Measurements from ENCODE around the gene IMMP2L.
"Not testable (repeated sequence)": the region's sequence is repeated elsewhere in the genome, so short reads cannot be mapped to it uniquely, and the experiment has no call there.

The IMMP2L gene

DNA sequence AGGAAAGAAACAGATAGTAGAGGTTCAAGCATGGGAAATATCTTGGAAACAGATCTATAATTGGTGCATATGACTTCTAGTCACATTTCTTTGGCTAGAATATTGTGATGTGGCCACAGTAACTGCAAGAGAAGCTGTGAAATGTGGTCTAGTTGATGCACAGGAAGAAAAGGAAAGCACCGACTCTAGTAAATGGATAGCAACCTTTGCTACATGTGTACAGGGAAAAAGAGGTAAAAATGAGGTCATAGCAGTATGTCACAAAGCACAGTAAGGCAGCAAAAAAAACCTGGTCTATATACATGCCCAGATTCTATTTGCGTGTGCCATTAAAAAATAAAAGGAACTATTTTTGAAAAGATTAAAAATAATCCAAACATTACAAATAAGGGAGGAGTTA lies 573.9 kb downstream of the IMMP2L start:
- no peak for ATAC-seq
- no peak for DNase-seq

GRCh38 chr7:110987127-110987693 lies 575.1 kb downstream of the IMMP2L start:
- ATAC-seq = no peak

DNA sequence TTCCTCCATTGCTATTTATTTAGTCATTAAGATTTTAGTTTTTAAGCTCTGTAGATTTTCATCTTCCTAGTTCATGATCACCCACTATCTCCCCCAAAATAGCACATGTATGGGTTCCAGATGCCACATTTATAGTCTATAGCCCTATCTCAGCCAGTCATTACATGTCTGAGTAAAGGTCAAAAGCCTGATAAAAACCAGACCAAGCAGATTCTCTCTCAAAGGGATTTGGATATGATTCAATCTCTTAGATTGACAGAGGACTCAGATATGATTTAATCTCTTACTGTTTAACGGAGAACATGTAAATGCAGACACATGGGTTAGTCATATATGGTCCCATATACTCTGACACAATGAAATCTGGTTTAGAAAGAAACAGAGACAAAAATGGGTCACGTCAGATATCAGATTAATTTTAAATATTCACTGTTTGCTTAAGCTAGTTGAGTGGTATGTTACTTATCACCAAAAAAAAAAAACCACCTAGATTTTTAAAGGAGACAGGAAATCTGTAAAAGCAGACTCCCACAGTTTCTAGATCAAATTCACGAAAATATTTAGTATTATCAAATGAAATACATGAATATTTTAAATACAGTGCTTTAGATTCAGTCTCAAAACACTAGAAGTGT lies 578.4 kb downstream of the IMMP2L start:
- ATAC-seq = peak; percentile 93
- no peak for DNase-seq

More at GRCh38 chr7:110987127-110987693, 575.1 kb downstream of the IMMP2L start:
- no peak for DNase-seq

DNA sequence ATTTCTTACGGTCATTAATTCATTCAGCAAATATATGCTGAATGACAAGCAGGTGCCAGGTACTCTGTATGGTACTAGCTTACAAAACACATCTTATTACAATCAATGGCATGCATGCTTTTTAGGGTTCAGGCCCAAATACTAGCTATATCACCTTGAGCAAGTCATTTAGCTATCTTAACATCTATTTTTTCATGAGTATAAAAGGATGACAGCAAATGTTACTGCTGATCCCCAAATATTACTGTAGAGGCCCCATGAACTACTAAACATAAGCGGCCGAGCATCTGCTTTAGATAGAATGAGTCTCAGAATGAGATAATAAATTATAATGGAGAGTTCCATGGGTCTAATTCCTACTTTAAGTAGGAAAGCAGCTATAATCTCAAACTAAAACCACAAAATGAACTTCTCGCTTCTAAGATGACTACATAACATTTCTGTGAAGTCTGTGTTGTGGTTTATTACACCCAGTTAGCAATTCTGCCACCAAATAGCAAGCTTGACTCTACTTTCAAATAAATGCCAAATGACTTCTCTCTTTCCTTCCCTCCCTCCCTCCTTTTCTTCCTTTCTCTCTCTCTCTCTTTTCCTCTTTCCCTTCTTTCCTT lies 585.1 kb downstream of the IMMP2L start:
- no peak for DNase-seq
- ATAC-seq = peak; percentile 91

GRCh38 chr7:110975486-110975885 lies 586.8 kb downstream of the IMMP2L start:
- DNase-seq = no peak
- ATAC-seq = no peak

GRCh38 chr7:110974441-110974840 lies 587.9 kb downstream of the IMMP2L start:
- ATAC-seq = no peak

GRCh38 chr7:110973196-110973990 lies 588.9 kb downstream of the IMMP2L start:
- ATAC-seq (no peak), DNase-seq (no peak)

More at GRCh38 chr7:110974441-110974840, 587.9 kb downstream of the IMMP2L start:
- DNase-seq = no peak

GRCh38 chr7:110964775-110965174 lies 597.5 kb downstream of the IMMP2L start:
- ATAC-seq = no peak
- DNase-seq = no peak

DNA sequence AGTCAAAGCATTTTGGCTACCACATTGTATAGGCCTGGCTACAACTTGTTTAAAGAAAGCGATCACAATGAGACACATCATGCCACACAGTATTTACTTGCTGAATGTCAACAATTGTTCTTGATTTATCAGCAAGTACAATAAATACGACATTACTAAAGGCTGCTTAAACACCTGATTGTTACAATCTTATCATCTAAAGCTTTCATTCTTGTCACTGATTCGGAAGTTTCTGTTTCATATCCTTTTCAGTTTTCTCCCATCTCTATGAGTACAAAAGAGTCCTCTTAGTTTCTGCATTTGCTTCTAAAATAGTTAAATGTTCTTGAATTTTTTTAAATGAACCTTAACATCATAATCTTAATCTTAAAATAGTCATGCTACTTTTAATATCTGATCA lies 599.5 kb downstream of the IMMP2L start:
- DNase-seq (no peak), ATAC-seq (no peak)

GRCh38 chr7:110962374-110962773 lies 599.9 kb downstream of the IMMP2L start:
- ATAC-seq = no peak
- no peak for DNase-seq

DNA sequence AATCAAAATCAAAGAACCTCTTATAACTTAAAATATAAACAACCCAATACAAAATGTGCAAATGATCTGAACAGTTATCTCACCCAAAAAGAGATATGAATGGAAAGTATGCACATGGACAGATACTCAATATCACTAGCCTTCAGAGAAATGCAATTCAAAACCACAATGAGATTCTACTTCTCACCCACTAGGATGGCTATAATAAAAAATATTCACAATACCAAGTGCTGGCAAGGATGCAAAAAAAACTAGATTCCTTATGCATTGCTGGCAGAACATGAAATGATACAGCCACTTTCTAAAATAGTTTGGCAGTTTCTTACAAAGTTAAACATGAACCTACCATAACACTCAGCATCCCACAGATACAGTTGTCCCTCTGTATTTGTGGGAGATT lies 601.5 kb downstream of the IMMP2L start:
- no peak for DNase-seq
- ATAC-seq = no peak

DNA sequence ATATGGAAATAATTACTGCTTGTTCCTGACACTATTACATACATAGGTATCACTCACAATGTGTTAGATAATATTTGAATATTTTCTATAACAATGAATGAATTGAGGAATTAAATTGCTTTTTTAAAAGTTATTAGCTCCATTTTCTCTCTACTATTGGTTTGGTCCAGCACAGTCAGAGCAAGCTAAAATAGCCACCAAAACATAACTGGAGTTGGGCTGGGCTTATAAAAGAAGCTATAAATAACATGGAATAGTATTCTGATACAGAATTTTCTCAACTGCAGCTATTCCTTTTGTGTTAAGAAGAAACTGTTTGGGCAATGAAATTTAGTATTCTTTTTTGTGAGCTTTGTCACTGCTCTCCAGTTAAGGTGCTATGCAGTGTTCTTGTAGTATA lies 614.0 kb downstream of the IMMP2L start:
- DNase-seq (no peak), ATAC-seq (no peak)

GRCh38 chr7:110947408-110947807 lies 614.9 kb downstream of the IMMP2L start:
- ATAC-seq = no peak
- no peak for DNase-seq

DNA sequence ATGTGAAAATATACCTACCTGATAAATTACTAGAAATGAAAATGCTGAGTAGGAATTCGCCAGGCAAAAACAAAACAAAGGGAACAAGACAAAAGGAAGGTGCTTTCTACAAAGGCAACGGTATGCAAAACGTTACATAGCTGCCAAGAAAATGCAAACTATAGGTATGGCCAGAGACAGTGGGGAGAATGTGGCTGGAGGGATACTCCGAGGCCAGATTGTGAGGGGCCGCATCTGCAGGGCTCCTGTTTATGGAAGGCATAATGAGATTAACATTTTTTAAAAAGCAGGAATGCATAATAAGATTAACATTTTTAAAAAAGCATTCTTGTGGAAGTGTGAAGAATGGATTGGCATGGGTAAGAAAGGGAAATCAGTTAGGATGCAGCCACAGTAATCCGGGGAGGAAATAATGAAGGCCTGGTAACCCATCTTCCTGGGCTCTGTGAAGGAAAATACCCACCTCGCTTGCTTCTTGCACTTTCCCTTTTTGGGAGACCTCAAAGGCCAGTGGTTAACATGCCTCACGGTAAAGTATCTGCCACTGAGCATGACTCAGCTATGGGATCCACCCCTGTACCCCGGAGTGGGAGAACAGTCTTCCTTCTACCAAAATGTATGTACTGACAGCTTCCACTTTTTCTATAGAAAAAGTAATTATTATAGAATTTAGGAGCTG lies 617.2 kb downstream of the IMMP2L start:
- ATAC-seq = peak; percentile 84
- peak; percentile 13 for DNase-seq

- DNase-seq (no peak), ATAC-seq (no peak)
Observed at GRCh38 chr7:110944448-110944847, 617.8 kb downstream of the IMMP2L start.

- ATAC-seq = no peak
- no peak for DNase-seq
Observed at GRCh38 chr7:110943701-110944345, 618.5 kb downstream of the IMMP2L start.

GRCh38 chr7:110941385-110941784 lies 620.9 kb downstream of the IMMP2L start:
- no peak for DNase-seq

GRCh38 chr7:110940756-110941155 lies 621.5 kb downstream of the IMMP2L start:
- ATAC-seq (no peak), DNase-seq (no peak)

More at GRCh38 chr7:110941385-110941784, 620.9 kb downstream of the IMMP2L start:
- ATAC-seq = no peak

DNA sequence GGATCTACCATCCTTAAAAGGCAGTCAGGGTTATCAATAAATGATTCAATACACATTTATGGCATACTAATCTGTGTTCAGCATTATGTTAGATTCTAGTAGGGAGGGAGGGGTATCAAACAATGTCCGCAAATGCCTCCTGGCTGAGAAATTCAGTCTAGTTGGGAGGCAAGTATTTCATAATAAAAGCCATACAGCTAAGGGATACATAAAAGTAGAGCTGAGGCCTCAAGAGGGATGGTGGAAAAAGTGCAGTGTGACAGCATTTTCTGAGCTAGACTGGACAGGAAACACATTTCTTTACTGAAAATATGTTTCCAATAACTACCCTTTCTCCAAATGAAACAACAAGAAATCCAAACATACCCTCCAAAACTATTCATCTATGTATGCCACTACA lies 624.1 kb downstream of the IMMP2L start:
- no peak for DNase-seq
- no peak for ATAC-seq

DNA sequence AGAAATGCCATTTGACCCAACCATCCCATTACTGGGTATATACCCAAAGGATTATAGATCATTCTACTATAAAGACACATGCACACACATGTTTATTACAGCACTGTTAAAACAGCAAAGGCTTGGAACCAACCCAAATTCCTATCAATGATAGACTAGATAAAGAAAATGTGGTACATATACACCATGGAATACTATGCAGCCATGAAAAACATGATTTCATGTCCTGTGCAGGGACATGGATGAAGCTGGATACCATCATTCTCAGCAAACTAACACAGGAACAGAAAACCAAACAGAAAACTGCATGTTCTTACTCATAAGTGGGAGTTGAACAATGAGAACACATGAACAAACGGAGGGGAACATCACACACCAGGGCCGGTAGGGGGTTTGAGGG lies 625.6 kb downstream of the IMMP2L start:
- not testable (repeated sequence) for ATAC-seq, DNase-seq

GRCh38 chr7:110929480-110930249 lies 632.6 kb downstream of the IMMP2L start:
- ATAC-seq = no peak
- no peak for DNase-seq
